ENCODE measurements around the gene SLC29A2.
A peak's percentile ranks its signal among the peaks of the same experiment; 100 is the strongest.
"Not testable (repeated sequence)": the region's sequence is repeated elsewhere in the genome, so short reads cannot be mapped to it uniquely, and the experiment has no call there.

Gene SLC29A2

DNA sequence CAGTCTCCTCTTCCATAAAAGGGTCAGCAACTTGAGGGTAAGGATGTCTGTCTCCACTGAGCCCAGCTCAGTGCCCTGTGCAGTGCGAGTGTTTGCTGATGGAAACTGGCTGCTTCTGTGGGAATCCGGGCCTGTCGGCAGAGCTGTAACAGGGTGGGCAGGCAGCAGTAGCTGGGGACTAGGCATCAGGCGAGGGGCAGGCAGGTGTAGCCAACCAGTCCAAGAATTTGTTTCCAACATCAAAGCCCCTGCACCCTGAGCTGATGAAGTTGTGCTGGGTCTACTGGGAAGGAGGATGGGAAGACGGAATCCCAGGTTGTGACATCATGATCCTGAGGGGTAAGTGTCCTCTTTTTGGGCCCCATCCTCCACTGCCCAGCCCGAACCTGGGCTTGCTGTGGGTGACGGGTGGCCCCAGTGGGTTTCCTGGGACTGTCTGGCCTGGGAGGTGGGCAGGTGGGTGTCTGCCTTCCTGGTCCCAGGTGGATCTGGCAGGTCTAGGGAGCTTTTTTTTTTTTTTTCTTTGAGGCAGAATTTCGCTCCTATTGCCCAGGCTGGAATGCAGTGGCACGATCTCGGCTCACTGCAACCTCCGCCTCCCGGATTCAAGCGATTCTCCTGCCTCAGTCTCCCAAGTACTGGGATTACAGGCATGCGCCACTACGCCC, 11.0 kb downstream of the SLC29A2 start:
- TF ChIP-seq CTCF (conservative IDR thresholded peaks at IDR 0.05): no peak

GRCh38 chr11:66359662-66360087, 11.9 kb downstream of the SLC29A2 start:
- no peak overlapping the region for H3K27ac ChIP-seq
- no peak for TF ChIP-seq CTCF (conservative IDR thresholded peaks at IDR 0.05)

More for the DNA sequence above, 11.0 kb downstream of the SLC29A2 start:
- H3K27ac ChIP-seq: no peak overlapping the region

DNA sequence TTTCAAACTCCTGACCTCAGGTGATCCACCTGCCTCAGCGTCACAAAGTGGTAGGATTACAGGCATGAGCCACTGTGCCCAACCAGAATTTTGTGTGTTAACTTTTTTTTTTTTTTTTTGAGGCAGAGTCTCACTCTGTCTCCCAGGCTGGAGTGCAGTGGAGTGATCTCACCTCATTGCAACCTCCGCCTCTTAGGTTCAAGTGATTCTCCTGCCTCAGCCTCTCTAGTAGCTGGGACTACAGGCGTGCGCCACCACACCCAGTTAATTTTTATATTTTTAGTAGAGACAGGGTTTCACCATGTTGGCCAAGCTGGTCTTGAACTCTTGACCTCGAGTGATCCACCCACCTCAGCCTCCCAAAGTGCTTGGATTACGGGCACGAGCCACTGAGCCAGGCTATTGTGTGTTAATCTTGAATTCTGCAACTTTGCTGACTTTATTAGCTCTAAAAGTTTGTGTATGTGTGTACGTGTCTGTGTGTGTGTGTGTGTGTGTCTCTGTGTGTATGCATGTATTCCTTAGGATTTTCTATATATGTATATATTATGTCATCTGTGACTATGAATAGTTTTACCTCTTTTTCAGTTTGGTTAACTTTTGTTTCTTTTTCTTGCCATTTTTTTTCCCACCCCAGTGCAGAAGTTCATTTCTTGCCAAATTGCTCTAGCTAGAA, 20.9 kb downstream of the SLC29A2 start:
- H3K27ac ChIP-seq: not testable (repeated sequence)

GRCh38 chr11:66349084-66349386, 22.5 kb downstream of the SLC29A2 start:
- no peak for TF ChIP-seq CTCF (conservative IDR thresholded peaks at IDR 0.05)
- H3K27ac ChIP-seq: peak overlapping the region; percentile 98

DNA sequence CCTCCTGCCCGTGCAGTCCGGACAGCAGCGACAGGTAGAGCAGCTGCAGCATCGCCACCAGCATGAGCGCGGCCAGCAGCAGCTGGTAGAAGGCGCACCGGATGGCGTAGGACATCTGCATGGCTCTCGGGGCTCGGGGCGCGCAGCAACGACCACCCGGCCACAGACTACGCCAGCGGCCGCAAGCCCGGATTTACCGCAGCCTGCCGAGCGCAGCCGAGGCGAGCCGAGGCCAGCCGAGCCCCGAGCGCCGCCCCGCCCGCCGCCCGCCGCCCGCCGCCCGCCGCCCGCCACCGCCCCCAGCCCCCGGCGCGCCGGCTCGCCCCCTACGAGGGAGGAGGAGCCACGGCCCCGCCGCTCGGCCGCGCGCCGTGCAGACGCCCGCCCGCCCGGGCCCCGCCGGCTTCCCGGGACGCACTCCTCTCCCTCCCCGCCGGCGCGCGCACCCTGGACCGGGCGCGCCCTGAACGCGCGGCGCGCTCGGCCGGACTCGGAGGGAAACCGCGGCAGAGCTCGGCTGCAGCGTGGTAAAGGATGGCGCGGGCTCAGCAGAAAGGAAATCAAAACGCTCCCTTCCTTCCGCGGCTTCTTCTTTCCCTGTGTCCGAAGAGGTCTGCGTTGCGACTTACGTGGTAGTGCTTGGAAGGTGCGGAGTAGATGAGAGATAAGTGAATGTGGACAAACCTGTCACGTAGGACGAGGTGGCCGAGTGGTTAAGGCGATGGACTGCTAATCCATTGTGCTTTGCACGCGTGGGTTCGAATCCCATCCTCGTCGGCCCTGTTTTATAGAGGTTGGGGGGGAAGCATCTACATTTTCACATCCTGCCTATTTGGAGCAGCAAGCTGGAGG, 23.9 kb downstream of the SLC29A2 start, which contains the start of gene B4GAT1:
B4GAT1 (minus strand) TSS at position 205 of the 852 bp plus-strand sequence; CDS start at position 121, 84 bp downstream.
- TF ChIP-seq CTCF (conservative IDR thresholded peaks at IDR 0.05): no peak
- H3K27ac ChIP-seq: peak within 1 kb of the TSS; percentile 98

GRCh38 chr11:66346476-66347424, 24.8 kb downstream of the SLC29A2 start:
- H3K27ac ChIP-seq: peak overlapping the region; percentile 98
- TF ChIP-seq CTCF (conservative IDR thresholded peaks at IDR 0.05): no peak

DNA sequence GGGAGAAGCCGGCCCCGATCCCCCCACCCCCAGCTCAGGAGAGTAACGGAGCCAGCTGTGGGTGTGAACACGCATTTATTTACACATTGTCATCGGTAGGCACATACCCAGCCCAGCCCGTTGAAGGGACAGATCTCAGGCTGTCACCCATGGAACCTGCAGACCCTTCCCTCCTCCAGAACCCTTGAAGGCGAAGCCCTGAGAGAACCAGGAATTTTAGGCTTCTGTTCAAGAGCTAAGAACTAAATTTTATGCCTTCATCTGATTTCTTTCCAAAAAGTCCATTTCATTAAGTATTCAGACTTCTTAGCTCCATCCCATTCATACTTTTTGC, 26.3 kb downstream of the SLC29A2 start:
- peak overlapping the region; percentile 98 for H3K27ac ChIP-seq
- TF ChIP-seq CTCF (conservative IDR thresholded peaks at IDR 0.05): no peak
